K562 (cell line): ENCODE measurements around the gene SETD3. TPM values are rescaled to one million over a fixed set of nuclear protein-coding genes. Genes with fewer than 3 reads are reported as not detected.

ENCODE experiments used
- ATAC-seq: fragments of 200-7000 bp; cut with Tn5 transposase; 3 replicates; pipeline ENCODE4 v1.9.1; 2020; ENCODE audit warnings: moderate library complexity
- BruUV-seq: library from RNA; stranded (reverse); fragments of 400-500 nt; replicated peaks from 2 replicates; lab custom pipeline; 2021; lab: Mats Ljungman, UMichigan
- CTCF ChIA-PET: fragments of 300-600 bp; formaldehyde crosslinking; extraction: SDS; loops from one replicate; lab custom pipeline; 2021; ENCODE audit warnings: low intra/inter-chr PET ratio; lab: Yijun Ruan, JAX
- POLR2A ChIA-PET: fragments of 300-600, 350-650 bp; sonication (Branson Sonifier 250); formaldehyde crosslinking; extraction: SDS; loops from one replicate; lab custom pipeline; 2021; ENCODE audit warnings: antibody characterized with exemption, inconsistent platforms; lab: Yijun Ruan, JAX
- DNase-seq, 4 experiments: peaks; one replicate each; pipeline versions ENCODE4 v3.0.0 to v3.0.0-alpha.2; 2011 to 2018; ENCODE audit warnings: low spot score in 3 of 4, mixed read lengths in 3 of 4; ENCODE audit errors: extremely low read depth in 1 of 4
- FAIRE-seq: peaks from 2 replicates; lab custom pipeline; 2011; peaks lifted over from hg19 to GRCh38; lab: Jason Lieb, UNC
- H2AFZ ChIP-seq: 2 replicates; pipeline ENCODE4 v1.6.0; 2011; ENCODE audit warnings: low read depth, low read length, control low read depth, inconsistent platforms
- H3K27ac ChIP-seq: fragments of 200-600 bp; 3 replicates; pipeline ENCODE4 v1.8.0; 2011; ENCODE audit warnings: low read depth, mild to moderate bottlenecking, control low read depth, inconsistent platforms, low read length, moderate library complexity, mixed read lengths; ENCODE audit errors: extremely low read depth
- H3K27me3 ChIP-seq, 2 experiments: fragments of 300-600 bp in 1 of 2; 2 replicates in 1 of 2; 3 replicates in 1 of 2; pipeline versions ENCODE4 v1.6.0 to v1.8.0; 2011; ENCODE audit warnings: inconsistent platforms in 2 of 2, low read length in 2 of 2, mild to moderate bottlenecking in 1 of 2, mixed read lengths in 1 of 2, moderate library complexity in 1 of 2; ENCODE audit not compliant: control insufficient read depth in 2 of 2, insufficient read depth in 2 of 2
- H3K36me3 ChIP-seq: fragments of 300-600 bp; 3 replicates; pipeline ENCODE4 v1.8.0; 2011; ENCODE audit warnings: mild to moderate bottlenecking, low read length, inconsistent platforms; ENCODE audit not compliant: control insufficient read depth, insufficient read depth
- H3K4me1 ChIP-seq, 2 experiments: fragments of 200-600 bp in 1 of 2; replicated peaks in 1 of 2; 2 replicates in 1 of 2; 3 replicates in 1 of 2; pipeline versions ENCODE4 v1.5.1 to v1.8.0; 2011; ENCODE audit warnings: inconsistent platforms in 2 of 2, low read length in 2 of 2, mild to moderate bottlenecking in 1 of 2, mixed read lengths in 1 of 2, moderate library complexity in 1 of 2; ENCODE audit not compliant: control insufficient read depth in 2 of 2, insufficient read depth in 2 of 2
- H3K4me2 ChIP-seq: 2 replicates; pipeline ENCODE4 v1.6.1; 2011; ENCODE audit warnings: low read length, control low read depth, inconsistent platforms, mixed read lengths; ENCODE audit not compliant: insufficient read depth
- H3K4me3 ChIP-seq: fragments of 200-600 bp; sonication (generic), shearing (Covaris generic); 2 replicates; pipeline ENCODE4 v1.5.1; 2016; ENCODE audit warnings: control low read depth, inconsistent platforms
- H3K79me2 ChIP-seq: fragments of 200-600 bp; 3 replicates; pipeline ENCODE4 v1.8.0; 2011; ENCODE audit warnings: low read length, inconsistent platforms; ENCODE audit not compliant: control insufficient read depth, insufficient read depth
- H3K9ac ChIP-seq, 2 experiments: 2 replicates each; pipeline versions ENCODE4 v1.6.0 to v1.6.1; 2011; ENCODE audit warnings: low read depth in 2 of 2, low read length in 2 of 2, control low read depth in 1 of 2, inconsistent platforms in 1 of 2, mild to moderate bottlenecking in 1 of 2, mixed read lengths in 1 of 2; ENCODE audit not compliant: insufficient read depth in 1 of 2
- H3K9me1 ChIP-seq: one replicate; pipeline ENCODE4 v1.6.0; 2011; ENCODE audit warnings: inconsistent platforms, mild to moderate bottlenecking, low read length, moderate library complexity; ENCODE audit not compliant: control insufficient read depth, insufficient read depth
- H3K9me3 ChIP-seq: replicated peaks from 2 replicates; pipeline ENCODE4 v1.5.1; 2011; ENCODE audit warnings: low read depth, low read length, inconsistent platforms; ENCODE audit not compliant: control insufficient read depth, insufficient read depth
- H4K20me1 ChIP-seq: replicated peaks from 2 replicates; pipeline ENCODE4 v1.6.1; 2011; ENCODE audit warnings: low read length, inconsistent platforms, mixed read lengths; ENCODE audit not compliant: control insufficient read depth, insufficient read depth
- CCNT2 ChIP-seq: IDR thresholded peaks from 2 replicates; pipeline ENCODE4 v1.6.1; 2011; ENCODE audit warnings: borderline replicate concordance, low read depth, mild to moderate bottlenecking, moderate library complexity, mixed read lengths, low read length; ENCODE audit not compliant: insufficient read length; ENCODE audit errors: extremely low read depth
- MGA ChIP-seq: fragments of 450-650 bp; IDR thresholded peaks from 2 replicates; pipeline ENCODE4 v1.6.1; 2016; ENCODE audit warnings: mild to moderate bottlenecking, moderate library complexity
- MYBL2 ChIP-seq, 2 experiments: fragments of 450-650 bp in 1 of 2; sonication (generic) in 1 of 2; formaldehyde crosslinking in 1 of 2; IDR thresholded peaks; 2 replicates each; pipeline versions ENCODE4 v1.6.1 to v1.8.1; 2017 to 2022; ENCODE audit warnings: borderline replicate concordance in 1 of 2, inconsistent platforms in 1 of 2, low read depth in 1 of 2, mild to moderate bottlenecking in 1 of 2, missing genetic modification reagents in 1 of 2, moderate library complexity in 1 of 2
- STAT6 ChIP-seq: sonication (generic); formaldehyde crosslinking; IDR thresholded peaks from 2 replicates; pipeline ENCODE4 v1.8.1; 2023; ENCODE audit warnings: mild to moderate bottlenecking, missing genetic modification reagents
- ZNF197 ChIP-seq: fragments of 200-800 bp; sonication (Bioruptor generic); IDR thresholded peaks from 2 replicates; pipeline ENCODE4 v1.6.1; 2016; ENCODE audit warnings: low read depth, missing genetic modification characterization, missing compliant biosample characterization
- WGBS: fragments of 100-300 bp; shearing (Covaris generic); methylation state at CpG from one replicate; pipeline ENCODE4 v1.1.6; 2016; ENCODE audit warnings: low coverage, mixed read lengths; ENCODE audit not compliant: insufficient coverage; ENCODE audit errors: missing lambda C conversion rate; 5-methylcytosine and 5-hydroxymethylcytosine counted together
- in situ Hi-C: fragments of 300-500 bp; cut with MboI; formaldehyde crosslinking; loops from 4 replicates; pipeline ENCODE4 v1.15.0; 2018; ENCODE audit warnings: inconsistent platforms, mixed read lengths
- intact Hi-C: fragments of 100-400 bp; cut with micrococcal nuclease; formaldehyde crosslinking; loops from 2 replicates; pipeline ENCODE4 v1.14.2; 2022
- polyA plus RNA-seq, 8 experiments: library from polyadenylated mRNA; depleted of rRNA in 4 of 8; stranded (reverse) in 5 of 8; unstranded in 3 of 8; fragments of >200 nt; fragmentation: Nextera tagmentation in 2 of 8; fragmentation: Illumina TruSeq in 1 of 8; extraction: Ambion mirVana in 2 of 8; extraction: Trizol in 1 of 8; gene quantifications; 2 replicates each; pipeline versions ENCODE4 v1.2.1 to v1.2.3, GENCODE V29; 2011 to 2014; ENCODE audit warnings: inconsistent platforms in 1 of 8, missing spikeins in 1 of 8
- total RNA-seq, 7 experiments: library from RNA; depleted of rRNA in 6 of 7; stranded (reverse); fragments of >200 nt in 6 of 7; fragmentation: Illumina TruSeq in 2 of 7; extraction: Trizol in 2 of 7; gene quantifications; 2 replicates each; pipeline versions ENCODE4 v1.2.1 to v1.2.3, GENCODE V29; 2011 to 2021; ENCODE audit warnings: low replicate concordance in 1 of 7
- TF ChIP-seq, protein P1 (sequence below): sonication (generic); formaldehyde crosslinking; IDR thresholded peaks from 2 replicates; pipeline ENCODE4 v1.9.0; 2022; ENCODE audit warnings: mild to moderate bottlenecking, missing genetic modification reagents

The SETD3 gene
- total and polyA plus RNA-seq, 9 of the 15 experiments (the other 6 are each of a cell fraction or from before 2014, with no cell fraction given), result 8.5 to 35.9 (median 26.5) TPM

- no peak for ATAC-seq
- no peaks in the 10 kb centered on the region for H3K79me2 ChIP-seq
- H3K4me2 ChIP-seq, result no peak overlapping the region
- no peak for DNase-seq
- no peaks in the 10 kb centered on the region for H3K36me3 ChIP-seq
- intact Hi-C loops (loop anchor here (10.0 kb wide), 1 partner anchor 243 kb away; no protein-coding TSS in a partner anchor), in situ Hi-C loops (loop anchor here (25.0 kb wide), 1 partner anchor 506 kb away; no protein-coding TSS in a partner anchor)
- no peaks in the 10 kb centered on the region for H3K9me3 ChIP-seq
- ChIA-PET POLR2A (no interaction called here), CTCF (no interaction called here)
- H3K4me3 ChIP-seq, result no peak overlapping the region
- BruUV-seq, result no TSS peak
- no peaks in the 10 kb centered on the region; a peak in 1 of 5 replicates for H3K4me1 ChIP-seq
- no peak for FAIRE-seq
- no peaks in the 10 kb centered on the region for H3K9me1 ChIP-seq
- no peak overlapping the region for H2AFZ ChIP-seq
- WGBS, result 2% methylated on average over 7 of the region's 8 CpGs
- peaks cover 16 to 72% of the 10 kb centered on the region in 2 experiments for H3K27me3 ChIP-seq
- no peak overlapping the region for H3K9ac ChIP-seq
- H4K20me1 ChIP-seq, result no peaks in the 10 kb centered on the region; the same call in 1 of the 2 replicates
- no peak overlapping the region for H3K27ac ChIP-seq
- TF ChIP-seq CCNT2 (no peak), ZNF197 (no peak), MYBL2 (IDR thresholded peaks at IDR 0.05; ENCODE audit: low read depth) (no peak), MYBL2 (CRISPR knock-in tag; IDR thresholded peaks at IDR 0.05; ENCODE audit: borderline replicate concordance) (no peak), STAT6 (no peak), MGA (no peak)
- TF ChIP-seq, protein P1, sequence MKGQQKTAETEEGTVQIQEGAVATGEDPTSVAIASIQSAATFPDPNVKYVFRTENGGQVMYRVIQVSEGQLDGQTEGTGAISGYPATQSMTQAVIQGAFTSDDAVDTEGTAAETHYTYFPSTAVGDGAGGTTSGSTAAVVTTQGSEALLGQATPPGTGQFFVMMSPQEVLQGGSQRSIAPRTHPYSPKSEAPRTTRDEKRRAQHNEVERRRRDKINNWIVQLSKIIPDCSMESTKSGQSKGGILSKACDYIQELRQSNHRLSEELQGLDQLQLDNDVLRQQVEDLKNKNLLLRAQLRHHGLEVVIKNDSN (CRISPR knock-in tag), result no peak
Measured at GRCh38 chr14:99381688-99382060, 99.0 kb downstream of the SETD3 start.
